IPS-11a (cell line): ENCODE data around the gene FHOD3.

ENCODE experiments used
- H3K4me3 ChIP-seq: one replicate; pipeline ENCODE4 v1.5.1; 2013; ENCODE audit warnings: low read depth, low read length, control low read depth

Gene FHOD3

DNA sequence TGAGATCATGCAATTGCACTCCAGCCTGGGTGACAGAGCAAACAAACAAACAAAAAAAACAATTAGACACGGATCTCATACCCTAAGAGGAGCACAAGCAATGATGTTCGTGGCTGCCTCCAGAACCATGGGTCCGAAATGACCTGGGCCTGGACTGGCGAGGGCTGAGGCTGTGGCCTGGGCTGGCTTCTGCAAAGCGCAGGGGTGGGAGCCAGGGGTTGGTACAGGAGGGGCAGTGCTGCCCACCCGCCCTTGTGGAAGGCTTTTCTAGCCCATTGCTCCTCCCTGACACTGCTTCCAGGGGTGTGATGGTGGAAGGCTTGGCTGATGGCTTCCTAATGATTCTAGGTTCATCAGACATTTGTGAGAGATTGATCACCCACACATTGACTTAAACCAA, 167.8 kb downstream of the FHOD3 start:
- no peak overlapping the region for H3K4me3 ChIP-seq

DNA sequence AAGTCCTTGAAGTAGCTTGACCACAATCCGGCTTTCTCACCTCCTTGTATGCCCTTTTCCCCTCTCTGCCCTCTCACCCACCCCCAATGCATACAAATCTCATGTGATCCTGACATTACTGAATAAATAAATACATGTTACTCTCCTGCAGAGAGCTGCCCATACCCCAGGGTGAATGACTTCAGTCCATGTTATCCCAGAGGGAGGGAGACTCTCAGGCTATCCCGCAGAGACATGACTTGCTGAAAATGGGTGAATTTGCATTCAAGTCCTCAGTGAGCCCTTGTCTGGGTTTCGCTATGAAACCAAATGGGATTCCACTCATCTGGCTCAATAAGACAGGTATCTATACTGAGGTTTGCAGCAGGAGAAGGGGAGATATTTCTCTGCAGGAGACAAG, 168.5 kb downstream of the FHOD3 start:
- no peak overlapping the region for H3K4me3 ChIP-seq

DNA sequence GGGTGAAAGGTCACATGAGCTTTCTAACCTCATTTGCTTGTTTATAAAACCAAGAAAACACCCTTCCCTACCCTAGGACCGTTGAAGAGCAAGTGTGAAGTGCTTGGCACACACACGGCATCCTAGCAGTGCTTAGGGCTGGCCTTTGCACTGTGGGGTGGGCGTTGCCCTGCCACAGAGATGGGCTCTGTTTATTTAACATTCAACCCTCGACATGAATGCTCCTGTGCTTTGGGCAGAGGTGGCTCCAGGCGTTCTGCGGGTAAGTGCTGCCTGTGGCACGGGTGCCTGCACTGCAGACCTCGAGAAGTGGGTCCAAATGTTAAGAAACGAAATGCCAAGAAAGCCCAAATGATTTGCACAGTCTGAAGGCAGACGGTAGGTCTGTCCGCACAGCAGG, 170.1 kb downstream of the FHOD3 start:
- H3K4me3 ChIP-seq, result no peak overlapping the region

- no peak overlapping the region for H3K4me3 ChIP-seq
Observed at GRCh38 chr18:36468161-36468560, 170.6 kb downstream of the FHOD3 start.

DNA sequence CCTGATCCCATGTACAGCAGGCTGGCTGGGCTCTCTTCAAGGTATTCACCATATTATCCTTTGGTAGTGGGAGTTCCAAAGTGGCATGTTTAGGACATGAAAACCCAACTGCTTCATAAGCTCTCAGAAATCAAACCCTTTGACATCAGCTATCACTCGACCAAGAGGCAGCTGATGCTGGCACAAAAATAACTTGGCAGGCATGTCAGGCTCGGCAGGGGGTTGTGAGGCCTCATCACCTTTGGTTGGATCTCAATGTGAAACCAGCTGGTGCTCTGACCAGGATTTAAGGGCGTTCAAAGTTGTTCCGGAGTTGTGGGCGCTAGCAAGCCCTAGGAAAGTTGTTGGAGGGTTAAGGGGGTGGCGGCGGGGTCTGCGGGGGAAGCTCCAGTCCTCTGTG, 171.9 kb downstream of the FHOD3 start:
- H3K4me3 ChIP-seq, result no peak overlapping the region

DNA sequence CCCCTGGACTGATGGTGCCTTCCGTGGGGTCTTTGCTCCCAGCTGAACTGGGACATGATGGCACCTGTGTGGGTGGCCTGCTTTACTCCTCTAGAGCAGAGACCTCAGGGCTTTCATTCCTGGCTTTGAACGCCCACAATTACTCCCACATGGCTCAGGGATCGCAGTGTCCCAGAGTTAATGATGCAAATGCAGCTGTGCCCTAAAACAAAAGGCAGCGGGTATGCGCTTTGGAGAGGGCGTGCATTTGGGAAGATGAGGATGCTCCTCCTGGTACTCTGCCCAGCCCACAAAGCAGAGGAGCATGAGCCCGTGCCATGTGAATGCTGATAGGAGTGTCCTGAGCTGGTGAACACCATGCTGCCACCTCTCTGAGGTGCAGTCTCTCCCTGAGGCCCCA, 173.4 kb downstream of the FHOD3 start:
- no peak overlapping the region for H3K4me3 ChIP-seq

DNA sequence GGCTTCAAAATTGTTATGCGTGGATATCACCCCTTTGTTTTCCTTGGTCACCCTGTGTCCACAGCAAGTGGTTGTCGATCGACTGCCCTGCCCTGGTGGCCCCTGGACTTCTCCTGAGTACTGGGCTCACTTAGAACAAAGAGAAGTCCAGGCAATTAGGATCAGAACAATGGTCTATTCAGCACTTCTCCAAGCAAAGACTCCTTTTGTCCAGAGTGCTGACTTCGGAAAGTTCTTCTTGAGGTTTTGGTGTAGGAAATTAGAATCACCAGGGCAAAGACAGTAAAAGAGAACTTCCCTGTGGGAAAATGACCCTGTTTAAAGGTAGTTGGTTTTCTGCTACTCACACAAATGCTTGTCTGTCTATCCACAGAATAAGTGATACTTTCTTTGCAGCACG, 173.9 kb downstream of the FHOD3 start:
- no peak overlapping the region for H3K4me3 ChIP-seq

- H3K4me3 ChIP-seq, result no peak overlapping the region
Observed at GRCh38 chr18:36476433-36476832, 178.9 kb downstream of the FHOD3 start.

GRCh38 chr18:36477776-36478175, 180.3 kb downstream of the FHOD3 start:
- no peak overlapping the region for H3K4me3 ChIP-seq

- H3K4me3 ChIP-seq, result no peak overlapping the region
Observed at GRCh38 chr18:36481201-36481657, 183.7 kb downstream of the FHOD3 start.

GRCh38 chr18:36481935-36482334, 184.4 kb downstream of the FHOD3 start:
- no peak overlapping the region for H3K4me3 ChIP-seq

- no peak overlapping the region for H3K4me3 ChIP-seq
Observed at GRCh38 chr18:36484591-36484990, 187.1 kb downstream of the FHOD3 start.

- H3K4me3 ChIP-seq, result no peak overlapping the region
Observed at GRCh38 chr18:36485772-36486171, 188.3 kb downstream of the FHOD3 start.

DNA sequence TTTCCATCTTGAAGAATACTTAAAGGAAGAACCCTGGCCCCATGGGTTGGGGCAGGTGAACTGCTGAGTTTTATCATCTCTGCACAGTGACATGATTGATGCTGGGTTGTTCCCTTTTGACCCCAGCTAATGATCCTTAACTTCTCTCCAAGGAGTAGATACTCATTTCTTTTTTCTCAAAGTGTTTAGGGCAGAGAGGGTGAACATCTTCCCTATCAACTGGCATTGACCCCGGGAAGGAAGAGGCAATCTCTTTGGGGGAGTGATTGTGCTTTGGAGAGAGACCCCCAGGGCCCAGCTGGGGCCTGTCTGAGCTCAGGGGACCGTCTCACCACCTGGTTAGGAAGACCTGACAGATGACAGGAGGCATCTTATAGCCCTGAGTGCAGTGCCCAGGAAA, 190.6 kb downstream of the FHOD3 start:
- no peak overlapping the region for H3K4me3 ChIP-seq

GRCh38 chr18:36490897-36491296, 193.4 kb downstream of the FHOD3 start:
- no peak overlapping the region for H3K4me3 ChIP-seq

DNA sequence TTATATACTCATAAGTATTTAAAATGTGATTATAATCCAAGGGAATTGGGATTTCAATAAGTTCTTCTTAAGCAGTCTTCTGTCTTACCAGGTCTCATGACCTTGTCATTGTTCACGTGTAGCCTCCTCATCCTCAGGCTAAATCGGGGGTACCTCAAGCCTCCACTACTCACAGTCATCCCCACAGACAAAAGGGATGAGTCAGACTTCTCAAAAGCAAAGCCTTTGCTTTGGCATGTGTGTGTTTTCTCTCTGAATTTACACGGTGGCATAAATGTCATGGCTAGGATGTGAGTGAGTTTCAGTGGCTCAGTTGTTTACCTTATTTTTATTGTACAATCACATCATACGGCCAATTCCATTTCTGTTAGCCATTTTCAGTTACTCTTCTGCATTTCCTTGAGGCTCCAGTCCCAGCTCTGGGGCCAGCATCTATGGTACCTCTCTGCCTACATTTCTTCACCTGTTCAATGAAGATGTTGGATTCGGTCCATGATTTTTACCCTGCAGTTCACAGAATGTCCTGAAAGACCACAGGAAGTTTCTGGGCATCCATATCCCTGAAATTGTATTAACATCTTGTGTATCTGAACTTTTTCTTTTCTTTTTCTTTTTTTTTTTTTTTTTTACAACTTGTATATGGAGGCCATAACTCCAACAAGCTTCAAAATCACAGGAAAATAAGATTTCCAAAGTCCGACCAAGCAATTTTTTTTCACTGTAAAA, 195.3 kb downstream of the FHOD3 start:
- H3K4me3 ChIP-seq, result no peak overlapping the region

GRCh38 chr18:36493349-36494159, 196.0 kb downstream of the FHOD3 start:
- no peak overlapping the region for H3K4me3 ChIP-seq

DNA sequence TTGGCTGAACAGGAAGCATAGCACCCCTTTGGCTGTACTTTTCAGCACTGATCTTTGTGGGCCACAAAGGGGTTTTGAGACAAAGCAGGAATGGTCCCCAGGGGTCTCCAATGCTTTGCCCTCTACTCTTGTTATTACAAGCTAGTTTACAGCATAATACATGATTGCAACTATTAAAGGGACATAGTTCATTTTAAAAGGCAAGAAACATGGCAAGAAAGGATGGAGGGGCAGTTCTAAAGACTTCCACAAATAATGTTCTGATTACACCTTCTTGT, 196.6 kb downstream of the FHOD3 start:
- no peak overlapping the region for H3K4me3 ChIP-seq

GRCh38 chr18:36496022-36496421, 198.5 kb downstream of the FHOD3 start:
- H3K4me3 ChIP-seq, result no peak overlapping the region

DNA sequence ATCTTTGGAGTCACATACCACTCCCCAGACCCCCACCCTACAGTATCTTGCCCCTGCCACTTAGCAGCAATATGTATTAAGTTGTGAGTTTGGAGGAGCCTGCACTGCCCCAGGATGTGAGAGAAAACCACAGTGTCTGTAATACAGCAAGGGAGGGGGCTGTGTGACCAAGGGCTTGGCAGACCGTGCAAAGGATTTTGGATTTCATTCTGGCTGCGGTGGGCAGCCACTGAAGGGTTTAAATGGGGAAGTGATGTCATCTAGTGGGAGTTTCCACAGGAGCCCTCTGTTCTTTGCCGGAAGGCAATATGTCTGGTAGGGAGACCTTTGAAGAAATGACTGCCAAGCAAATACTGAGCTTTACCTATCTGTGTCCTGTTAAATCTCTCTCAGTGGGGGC, 202.4 kb downstream of the FHOD3 start:
- H3K4me3 ChIP-seq, result no peak overlapping the region

DNA sequence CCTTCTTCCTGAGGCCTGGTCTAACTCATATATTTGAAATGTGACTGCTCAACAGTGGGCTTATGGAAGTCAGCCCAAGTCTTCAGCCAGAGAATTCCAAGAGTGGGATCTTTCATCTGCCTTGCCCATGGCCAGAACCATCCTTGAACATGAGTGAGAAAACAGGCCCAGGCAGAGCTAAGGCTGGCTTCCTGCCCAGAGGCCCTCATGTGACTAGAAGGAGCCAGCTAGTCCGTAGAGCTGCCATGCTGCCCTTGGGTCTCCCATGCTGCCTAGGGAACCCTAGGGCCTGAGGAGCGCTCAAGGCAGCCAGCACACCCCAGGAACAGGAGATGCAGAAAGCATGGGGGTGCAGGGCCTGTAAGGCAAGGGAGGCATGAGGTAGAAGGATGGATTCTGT, 203.6 kb downstream of the FHOD3 start:
- no peak overlapping the region for H3K4me3 ChIP-seq

DNA sequence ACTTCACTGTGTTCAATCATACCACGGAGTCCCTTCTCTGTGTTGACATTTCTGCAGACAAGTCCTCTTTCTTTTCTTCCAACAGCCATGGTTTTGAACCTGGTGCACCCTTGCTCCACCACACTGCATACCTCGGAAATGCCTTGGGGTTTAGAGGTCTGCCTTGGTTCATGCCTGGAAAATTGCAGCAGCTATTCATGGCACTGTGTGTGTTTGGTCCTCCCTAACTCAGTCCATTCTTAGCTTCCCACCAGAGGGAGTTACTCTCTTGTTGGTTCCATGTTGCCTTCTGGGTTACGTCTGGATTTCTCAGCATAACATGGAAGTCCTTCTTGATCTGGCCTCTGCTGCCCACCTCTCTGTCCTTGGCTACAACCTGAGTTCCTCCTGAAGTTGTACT, 206.0 kb downstream of the FHOD3 start:
- H3K4me3 ChIP-seq, result no peak overlapping the region

DNA sequence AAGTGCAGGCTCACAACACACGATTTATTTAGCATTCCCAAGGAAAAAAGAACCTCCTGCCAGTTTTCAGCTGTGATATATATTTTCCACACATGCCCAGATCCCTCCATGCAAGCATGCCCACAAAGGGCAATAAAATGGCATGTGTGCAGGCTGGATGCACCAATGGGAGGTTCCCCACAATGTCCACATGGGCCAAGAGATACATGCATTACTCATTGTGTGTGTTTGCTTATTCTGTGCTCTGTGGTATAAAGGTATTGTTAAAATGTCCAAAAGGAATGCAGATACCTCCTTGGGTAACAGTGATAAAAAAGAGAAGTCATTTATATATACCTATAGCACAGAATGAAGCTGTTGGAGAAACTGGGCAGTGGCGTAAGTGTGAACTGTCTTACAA, 207.4 kb downstream of the FHOD3 start:
- no peak overlapping the region for H3K4me3 ChIP-seq
